GM12878 (cell line): ENCODE data around the gene ZNF668. TPM values are rescaled to one million over a fixed set of nuclear protein-coding genes. Genes with fewer than 3 reads are reported as not detected.

Experiments used
- ATAC-seq: fragments of 200-7000 bp; cut with Tn5 transposase; 3 replicates; pipeline ENCODE4 v1.9.1; 2020; ENCODE audit warnings: mild to moderate bottlenecking, moderate library complexity
- BruUV-seq: library from RNA; stranded (reverse); fragments of 400-500 nt; replicated peaks from 2 replicates; lab custom pipeline; 2021; lab: Mats Ljungman, UMichigan
- CTCF ChIA-PET: fragments of 300-600 bp; sonication (Branson Sonifier 250); formaldehyde crosslinking; extraction: SDS; loops from one replicate; lab custom pipeline; 2021; ENCODE audit warnings: inconsistent platforms; lab: Yijun Ruan, JAX
- POLR2A ChIA-PET: fragments of 350-600 bp; formaldehyde crosslinking; extraction: SDS; loops from one replicate; lab custom pipeline; 2021; ENCODE audit warnings: inconsistent platforms; lab: Charles Lee
- RAD21 ChIA-PET: fragments of 300-600 bp; sonication (Branson Sonifier 250); formaldehyde crosslinking; loops from one replicate; lab custom pipeline; 2023; ENCODE audit warnings: antibody characterized with exemption; ENCODE audit not compliant: unreplicated experiment; lab: Charles Lee
- SMC1A ChIA-PET: fragments of 300-600 bp; sonication (Branson Sonifier 250); formaldehyde crosslinking; loops from one replicate; lab custom pipeline; 2023; ENCODE audit not compliant: unreplicated experiment, uncharacterized antibody; lab: Charles Lee
- DNase-seq: peaks from one replicate; pipeline ENCODE4 v3.0.0-alpha.2; 2011; ENCODE audit warnings: low read depth, low spot score
- FAIRE-seq: peaks from 3 replicates; lab custom pipeline; 2011; peaks lifted over from hg19 to GRCh38; lab: Jason Lieb, UNC
- H2AFZ ChIP-seq: 2 replicates; pipeline ENCODE4 v1.6.0; 2011; ENCODE audit warnings: low read depth, low read length, control low read depth; ENCODE audit not compliant: control insufficient read depth
- H3K27ac ChIP-seq: 2 replicates; pipeline ENCODE4 v1.5.1; 2011; ENCODE audit warnings: control low read depth; ENCODE audit not compliant: control insufficient read depth, insufficient read depth
- H3K27me3 ChIP-seq, 2 experiments: replicated peaks in 1 of 2; 2 replicates each; pipeline versions ENCODE4 v1.6.0 to v1.6.1; 2011; ENCODE audit warnings: low read length in 1 of 2; ENCODE audit not compliant: control insufficient read depth in 2 of 2, insufficient read depth in 2 of 2
- H3K36me3 ChIP-seq, 2 experiments: 2 replicates each; pipeline ENCODE4 v1.5.1; 2011; ENCODE audit warnings: low read length in 1 of 2; ENCODE audit not compliant: control insufficient read depth in 2 of 2, insufficient read depth in 2 of 2
- H3K4me1 ChIP-seq: 2 replicates; pipeline ENCODE4 v1.6.1; 2011; ENCODE audit warnings: mild to moderate bottlenecking, low read length, moderate library complexity, mixed read lengths; ENCODE audit not compliant: control insufficient read depth, insufficient read depth
- H3K4me2 ChIP-seq: 2 replicates; pipeline ENCODE4 v1.6.0; 2011; ENCODE audit warnings: control low read depth; ENCODE audit not compliant: control insufficient read depth, insufficient read depth
- H3K4me3 ChIP-seq: fragments of 200-600 bp; sonication (generic); 2 replicates; pipeline ENCODE4 v1.5.1; 2016
- H3K79me2 ChIP-seq: 2 replicates; pipeline ENCODE4 v1.6.0; 2011; ENCODE audit warnings: low read length; ENCODE audit not compliant: control insufficient read depth, insufficient read depth
- H3K9ac ChIP-seq: 2 replicates; pipeline ENCODE4 v1.8.0; 2011; ENCODE audit warnings: low read length, control low read depth, mixed read lengths; ENCODE audit not compliant: control insufficient read depth, insufficient read depth
- H3K9me3 ChIP-seq: replicated peaks from 3 replicates; pipeline ENCODE4 v1.5.1; 2011; ENCODE audit warnings: mild to moderate bottlenecking, low read length; ENCODE audit not compliant: control insufficient read depth, insufficient read depth
- H4K20me1 ChIP-seq: 2 replicates; pipeline ENCODE4 v1.6.0; 2011; ENCODE audit not compliant: control insufficient read depth, insufficient read depth
- CBFB ChIP-seq: IDR thresholded peaks from 2 replicates; pipeline ENCODE4 v1.6.1; 2016; ENCODE audit warnings: antibody characterized with exemption, low read depth
- DPF2 ChIP-seq: fragments of 450-650 bp; IDR thresholded peaks from 2 replicates; pipeline ENCODE4 v1.6.1; 2017; ENCODE audit warnings: mild to moderate bottlenecking
- E2F4 ChIP-seq: IDR thresholded peaks from 2 replicates; pipeline ENCODE4 v1.6.1; 2012; ENCODE audit warnings: low read depth, low read length, improper control_type of control experiment
- TARDBP ChIP-seq: IDR thresholded peaks from 2 replicates; pipeline ENCODE4 v1.6.1; 2016; ENCODE audit warnings: borderline replicate concordance
- WRNIP1 ChIP-seq: IDR thresholded peaks from 2 replicates; pipeline ENCODE4 v1.6.1; 2011; ENCODE audit warnings: low read depth, low read length, improper control_type of control experiment, borderline replicate concordance
- ZNF622 ChIP-seq: fragments of 450-650 bp; IDR thresholded peaks from 2 replicates; pipeline ENCODE4 v1.6.1; 2017; ENCODE audit warnings: mild to moderate bottlenecking, inconsistent platforms
- WGBS: methylation state at CpG from one replicate; pipeline ENCODE4 v1.1.6; 2016; ENCODE audit warnings: low lambda C conversion rate; ENCODE audit not compliant: insufficient replicate concordance, insufficient coverage; ENCODE audit errors: missing lambda C conversion rate; 5-methylcytosine and 5-hydroxymethylcytosine counted together
- in situ Hi-C: fragments of 300-500 bp; cut with MboI; formaldehyde crosslinking; loops from 9 replicates; pipeline ENCODE4 v1.14.3; 2018; ENCODE audit warnings: mixed read lengths
- intact Hi-C: fragments of 100-400 bp; cut with micrococcal nuclease; formaldehyde crosslinking; loops from one replicate; pipeline ENCODE4 v1.14.2; 2022; ENCODE audit not compliant: unreplicated experiment
- polyA plus RNA-seq, 11 experiments: library from polyadenylated mRNA; depleted of rRNA in 4 of 11; unstranded in 6 of 11; stranded (reverse) in 5 of 11; fragments of >200 nt; fragmentation: Nextera tagmentation in 4 of 11; fragmentation: Illumina TruSeq in 1 of 11; extraction: Ambion mirVana in 4 of 11; extraction: Trizol in 1 of 11; gene quantifications; 1 replicate in 1 of 11; 2 replicates in 10 of 11; pipeline versions ENCODE4 v1.2.1 to v1.2.3, GENCODE V29; 2011 to 2016; ENCODE audit warnings: inconsistent platforms in 2 of 11, missing spikeins in 2 of 11, low read depth in 1 of 11
- total RNA-seq, 4 experiments: library from RNA; depleted of rRNA in 3 of 4; stranded (reverse); fragments of >200 nt in 3 of 4; fragmentation: Illumina TruSeq in 1 of 4; extraction: Trizol in 1 of 4; gene quantifications; 2 replicates each; pipeline versions ENCODE4 v1.2.1 to v1.2.3, GENCODE V29; 2013 to 2021

Gene ZNF668
- total and polyA plus RNA-seq, 10 of the 15 experiments (the other 5 are each of a cell fraction or from before 2014, with no cell fraction given), result 0.05 to 20.7 (median 10.0) TPM; not detected in 1

DNA sequence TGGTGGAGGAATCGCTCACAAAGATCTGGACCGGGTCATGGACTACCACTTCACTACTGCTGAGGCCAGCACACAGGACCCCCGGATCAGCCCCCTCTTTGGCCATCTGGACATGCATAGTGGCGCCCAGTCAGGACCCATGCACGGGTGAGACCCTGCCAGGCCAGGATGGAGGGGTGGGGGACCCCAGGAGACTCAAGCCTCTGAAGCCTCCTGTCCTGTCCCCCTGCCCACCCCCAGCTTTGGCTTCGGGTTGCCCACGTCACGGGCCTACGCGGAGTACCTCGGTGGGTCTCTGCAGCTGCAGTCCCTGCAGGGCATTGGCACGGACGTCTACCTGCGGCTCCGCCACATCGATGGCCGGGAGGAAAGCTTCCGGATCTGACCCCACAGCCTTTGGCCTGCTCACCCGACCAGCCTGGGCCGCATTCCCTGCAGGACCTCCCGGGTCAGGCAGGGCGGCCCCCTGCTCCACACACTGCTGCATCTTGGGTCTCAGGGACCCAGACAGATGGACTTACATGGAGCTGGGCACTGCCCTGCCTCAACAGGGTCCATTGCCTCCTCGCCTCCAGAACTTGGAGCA lies 37.9 kb upstream of the ZNF668 start:
- no peak for FAIRE-seq
- ChIA-PET SMC1A (no interaction called here), POLR2A (interaction anchor here (0.6 to 0.8 kb wide), 2 partner anchors 11 to 44 kb away, joined by 3 read pairs; no protein-coding TSS in a partner anchor), CTCF (interaction anchor here (0.8 to 1.6 kb wide), 2 partner anchors 30 to 170 kb away, joined by 3 to 4 read pairs; no protein-coding TSS in a partner anchor), RAD21 (interaction anchor here (0.5 kb wide), 1 partner anchor 138 kb away, joined by 4 read pairs; no protein-coding TSS in a partner anchor)
- Histone ChIP-seq H4K20me1 (no peaks in the 10 kb centered on the region), H3K27ac (no peak overlapping the region), H3K4me1 (peaks cover 18% of the 10 kb centered on the region), H3K79me2 (peaks cover 13% of the 10 kb centered on the region), H3K27me3 (no peaks in the 10 kb centered on the region), H3K9ac (no peak overlapping the region), H3K9me3 (no peaks in the 10 kb centered on the region), H3K4me2 (no peak overlapping the region), H3K36me3 (peaks cover 0 to 4% of the 10 kb centered on the region in 2 experiments; a peak in 3 of 4 replicates), H3K4me3 (no peak overlapping the region), H2AFZ (no peak overlapping the region)
- in situ Hi-C loops, result loop anchor here (10.0 kb wide), 1 partner anchor 763 kb away; the partner anchor contains the start of gene ZNF267
- intact Hi-C loops, result loop anchor here (10.0 kb wide), 1 partner anchor 763 kb away; the partner anchor contains the start of gene ZNF267
- BruUV-seq, result no TSS peak
- no peak for ATAC-seq
- no peak for DNase-seq
- TF ChIP-seq WRNIP1 (no peak), DPF2 (no peak), E2F4 (no peak), ZNF622 (no peak), CBFB (no peak), TARDBP (no peak)
- 94% methylated on average over 18 of the region's 23 CpGs for WGBS
